Mucosa of gallbladder (tissue), 1 donor: ENCODE measurements around the gene ARL5C. TPM values are rescaled to one million over a fixed set of nuclear protein-coding genes. Genes with fewer than 3 reads are reported as not detected.
A peak's percentile ranks its signal among the peaks of the same experiment; 100 is the strongest.

Source experiments
- DNase-seq: peaks from one replicate; pipeline ENCODE4 v3.0.0-alpha.2; 2020; ENCODE audit warnings: low spot score
- total RNA-seq: library from RNA; stranded (reverse); gene quantifications from one replicate; pipeline ENCODE4 v1.2.1, GENCODE V29; 2021
- donor health status: DM: no; HTN: no; CAD: no.

The ARL5C gene, protein sequence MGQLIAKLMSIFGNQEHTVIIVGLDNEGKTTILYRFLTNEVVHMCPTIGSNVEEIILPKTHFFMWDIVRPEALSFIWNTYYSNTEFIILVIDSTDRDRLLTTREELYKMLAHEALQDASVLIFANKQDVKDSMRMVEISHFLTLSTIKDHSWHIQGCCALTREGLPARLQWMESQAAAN
- total RNA-seq: not detected

DNA sequence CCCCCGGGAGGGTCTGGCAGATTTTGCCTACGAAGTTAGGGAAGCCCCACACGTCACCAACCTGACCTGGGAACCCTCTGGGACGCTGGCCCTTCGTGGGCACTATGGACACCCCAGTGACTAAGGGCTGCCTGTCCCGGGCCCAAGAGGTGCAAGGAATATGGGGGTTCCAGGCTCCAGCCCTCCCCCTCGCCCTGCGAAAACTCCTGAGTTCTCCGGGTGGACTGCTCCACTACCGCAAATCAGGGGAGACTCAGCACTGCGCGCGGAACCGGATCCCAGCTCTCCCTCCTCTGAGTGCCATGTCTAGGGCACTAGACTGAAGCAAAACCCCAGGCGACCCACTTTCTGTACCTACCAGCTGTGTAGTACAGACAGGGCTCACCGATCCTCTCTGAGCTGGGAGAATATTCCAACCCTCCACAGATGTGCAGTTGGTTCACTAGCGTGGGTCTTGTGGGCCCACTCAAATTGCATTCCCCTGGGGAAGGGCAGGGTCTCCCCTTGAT, at the start of gene ARL5C:
ARL5C (minus strand) TSS at position 321 of the 509 bp plus-strand sequence. CDS start 401 bp downstream, outside the sequence.
- DNase-seq: no peak

DNA sequence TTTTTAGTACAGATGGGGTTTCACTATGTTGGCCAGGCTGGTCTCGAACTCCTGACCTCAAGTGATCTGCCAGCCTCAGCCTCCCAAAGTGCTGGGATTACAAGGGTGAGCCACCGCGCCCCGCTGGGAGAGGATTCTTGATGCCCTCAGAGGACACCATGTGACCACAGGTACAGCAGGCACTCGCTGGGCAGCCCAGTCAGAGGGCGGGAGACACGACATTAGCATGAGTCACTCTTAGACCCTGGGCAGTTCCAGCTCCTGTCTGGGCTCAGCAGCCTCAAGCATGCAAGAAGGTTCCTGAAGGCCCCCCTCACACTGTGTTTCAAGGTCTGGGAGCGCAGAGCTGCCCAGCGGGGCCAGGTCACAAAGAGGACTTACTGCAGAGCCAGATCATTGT, 47.9 kb upstream of the ARL5C start:
- no peak for DNase-seq

- DNase-seq: no peak
These were observed 47.0 kb upstream of the ARL5C start for GRCh38 chr17:39212841-39213480.

DNA sequence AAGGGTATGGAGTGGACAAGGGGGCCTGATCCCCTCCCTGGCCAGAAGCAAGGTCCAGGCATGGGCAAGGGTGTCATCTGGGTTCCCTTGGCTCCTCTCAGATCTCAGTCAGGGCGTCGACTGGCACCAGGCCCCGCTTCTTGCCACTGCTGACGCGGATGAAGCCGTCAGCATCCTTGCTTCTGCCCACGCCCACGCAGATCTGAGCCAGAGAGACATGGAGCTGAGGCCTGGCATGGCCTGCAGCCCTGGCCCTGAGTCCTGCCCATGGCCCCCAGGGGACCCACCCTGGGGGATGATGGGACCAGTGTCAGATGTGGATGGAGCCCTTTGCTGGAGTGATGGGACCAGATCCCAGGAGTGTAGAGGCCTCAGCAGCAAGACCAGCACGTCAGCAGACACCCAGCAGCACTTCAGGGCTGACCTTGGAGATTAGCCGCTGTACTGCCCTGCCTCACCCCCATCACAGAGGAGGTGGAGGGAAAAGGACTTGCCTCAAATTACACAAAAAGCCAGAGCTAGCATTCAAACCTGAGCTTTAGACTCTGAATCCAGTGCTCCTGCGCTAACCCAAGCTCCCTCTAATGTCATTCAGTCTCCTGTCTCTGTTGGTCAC, 46.3 kb upstream of the ARL5C start:
- DNase-seq: no peak

DNA sequence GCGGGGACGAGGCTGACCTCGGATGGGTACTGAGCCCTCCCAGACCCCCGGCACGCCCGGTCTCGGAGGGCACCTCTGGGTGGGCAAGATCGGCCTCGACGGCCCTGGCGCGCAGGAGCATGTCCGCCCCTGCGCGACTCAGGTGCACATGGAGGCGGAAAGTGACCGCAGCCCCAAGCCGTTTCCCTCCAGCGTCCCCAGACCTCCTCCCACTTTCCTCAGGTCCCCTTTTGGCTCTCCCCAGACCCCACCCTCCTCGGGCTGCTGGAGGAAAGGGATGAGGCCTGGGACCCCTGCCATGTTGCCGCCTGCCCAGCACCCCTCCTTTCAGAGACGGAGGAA, 44.1 kb upstream of the ARL5C start:
- DNase-seq: no peak

DNA sequence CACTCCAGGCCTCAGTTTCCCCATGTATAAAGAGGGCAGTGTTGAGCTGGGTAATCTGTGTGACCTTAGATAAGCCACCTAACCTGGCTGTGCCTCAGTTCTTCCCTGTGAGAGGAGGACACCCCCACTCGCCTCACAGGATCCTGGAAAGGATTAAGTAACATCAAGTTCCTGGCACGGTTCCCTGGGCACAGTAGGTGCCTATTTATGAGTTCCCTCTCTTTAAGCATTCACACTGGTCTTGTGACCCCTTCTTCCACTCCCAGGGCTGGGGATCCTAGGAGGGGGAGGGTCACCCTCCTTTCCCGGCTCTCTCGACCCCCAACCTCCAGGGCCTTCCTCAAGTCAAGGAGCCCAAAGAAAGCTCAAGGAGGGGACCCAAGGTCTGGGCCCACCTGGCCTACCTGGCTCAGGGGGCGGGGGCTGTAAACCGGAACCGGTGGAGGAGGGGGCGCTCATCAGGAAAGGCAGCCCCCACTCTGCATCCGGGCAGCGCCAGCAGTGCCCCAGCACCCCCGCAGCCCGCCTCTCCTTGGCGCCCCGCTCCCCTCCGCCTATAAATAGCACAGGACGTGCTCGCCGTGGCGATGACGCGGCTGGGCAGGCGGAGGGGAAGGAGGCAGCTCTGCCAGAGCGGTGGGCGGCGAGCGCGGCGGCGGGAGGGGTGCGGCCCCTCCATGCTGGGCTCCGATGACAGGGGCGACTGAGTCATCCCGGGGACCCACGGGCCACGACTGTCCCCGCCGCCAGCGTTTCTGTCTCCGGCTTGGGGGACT, 43.5 kb upstream of the ARL5C start:
- DNase-seq: peak; percentile 59

- DNase-seq: no peak
These were observed 42.9 kb upstream of the ARL5C start for GRCh38 chr17:39208893-39209292.

GRCh38 chr17:39208136-39208535, 42.2 kb upstream of the ARL5C start:
- DNase-seq: no peak

DNA sequence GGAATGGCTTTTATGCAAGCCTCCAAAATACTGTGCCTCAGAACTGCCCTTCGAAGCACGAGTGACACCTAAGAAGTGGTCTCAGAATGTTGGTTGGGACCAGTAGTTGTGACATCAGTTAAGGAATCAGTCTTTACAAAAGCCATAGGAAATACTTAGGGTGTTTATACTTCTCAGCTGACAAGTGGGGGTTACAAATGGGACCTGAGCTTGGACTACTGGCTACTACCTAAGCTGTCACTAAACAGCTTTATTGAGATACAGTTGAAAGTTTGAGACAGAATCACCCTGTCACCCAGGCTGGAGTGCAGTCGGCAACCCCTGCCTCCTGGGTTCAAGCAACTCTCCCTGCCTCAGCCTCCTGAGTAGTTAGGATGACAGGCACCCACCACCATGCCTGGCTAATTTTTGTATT, 39.2 kb upstream of the ARL5C start:
- DNase-seq: no peak

- DNase-seq: no peak
These were observed 38.3 kb upstream of the ARL5C start for GRCh38 chr17:39204245-39204644.

DNA sequence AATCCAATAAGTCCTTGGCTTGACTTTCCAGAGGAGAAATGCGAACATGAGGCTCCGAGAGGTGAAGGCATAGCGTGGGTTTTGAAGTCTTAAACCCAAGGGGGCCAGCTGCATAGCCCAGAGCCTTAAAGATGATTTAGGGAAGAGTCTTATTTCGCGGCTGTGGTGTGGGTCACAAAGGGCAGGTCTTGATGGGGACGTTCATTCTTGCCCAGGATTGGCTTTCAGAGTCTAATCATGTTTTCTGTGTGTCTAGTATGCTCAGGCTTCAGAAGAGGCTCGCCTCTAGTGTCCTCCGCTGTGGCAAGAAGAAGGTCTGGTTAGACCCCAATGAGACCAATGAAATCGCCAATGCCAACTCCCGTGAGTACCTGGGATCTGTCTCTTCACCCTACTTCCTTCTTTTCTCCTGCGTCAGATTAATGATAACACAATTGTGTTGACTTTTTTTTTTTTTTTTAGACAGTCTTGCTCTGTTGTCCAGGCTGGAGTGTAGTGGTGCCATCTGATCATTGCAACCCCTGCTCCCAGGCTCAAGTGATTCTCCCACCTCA, 35.1 kb upstream of the ARL5C start:
- no peak for DNase-seq

DNA sequence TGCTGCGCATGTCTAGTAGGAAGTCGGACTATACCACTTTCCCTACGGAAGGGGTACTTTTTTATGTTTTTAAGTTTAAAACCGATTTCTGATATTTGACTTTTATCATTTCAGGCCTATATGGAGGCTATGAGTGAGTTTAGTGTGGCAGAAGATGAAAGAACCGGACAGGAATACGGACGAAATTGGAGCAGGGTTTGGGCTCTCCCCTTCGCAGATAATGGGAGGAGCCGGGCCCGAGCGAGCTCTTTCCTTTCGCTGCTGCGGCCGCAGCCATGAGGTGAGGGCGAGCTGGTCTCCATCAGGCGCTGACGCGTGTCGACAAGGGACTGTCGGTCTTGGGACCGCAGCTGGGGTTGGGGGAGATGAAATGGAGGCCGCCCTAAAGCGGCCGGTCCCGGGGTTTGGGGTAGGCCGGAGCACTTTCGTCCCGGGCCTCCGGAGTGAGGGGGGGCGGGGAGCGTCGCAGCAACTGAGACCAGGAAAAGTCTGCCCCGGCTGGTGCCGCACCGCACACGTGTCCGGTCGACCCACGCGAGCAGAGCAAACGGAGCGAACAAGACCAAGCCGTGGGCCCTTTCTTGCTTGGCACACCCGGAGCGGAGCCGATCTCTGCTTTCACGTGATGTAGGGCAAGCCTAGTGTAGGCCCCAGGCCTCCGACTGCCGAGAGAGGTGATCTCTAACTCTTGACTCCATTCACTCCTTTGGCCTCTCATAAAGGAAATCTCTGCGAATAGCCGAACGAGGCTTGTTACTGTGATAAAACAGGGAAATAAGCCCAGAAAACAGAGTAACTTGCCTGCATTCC, 34.3 kb upstream of the ARL5C start, which contains the start of gene RPL19:
RPL19 (plus strand) TSS at position 214 of the 810 bp plus-strand sequence; CDS start at position 276, 62 bp downstream.
- peak; percentile 72 for DNase-seq

DNA sequence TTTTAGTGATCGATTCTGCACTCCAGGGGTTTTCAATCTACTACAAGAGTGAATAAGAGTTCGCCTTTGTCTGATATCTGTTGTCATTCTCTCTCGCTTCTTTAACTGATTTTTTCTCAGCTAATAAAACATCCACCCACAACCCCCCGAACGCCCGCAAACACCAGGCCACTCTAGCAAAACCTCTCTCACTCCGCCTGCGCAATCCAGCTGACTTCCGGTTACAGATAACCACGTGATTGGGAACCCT, 33.8 kb upstream of the ARL5C start:
- peak; percentile 93 for DNase-seq

- DNase-seq: no peak
These were observed 32.2 kb upstream of the ARL5C start for GRCh38 chr17:39198186-39198566.

DNA sequence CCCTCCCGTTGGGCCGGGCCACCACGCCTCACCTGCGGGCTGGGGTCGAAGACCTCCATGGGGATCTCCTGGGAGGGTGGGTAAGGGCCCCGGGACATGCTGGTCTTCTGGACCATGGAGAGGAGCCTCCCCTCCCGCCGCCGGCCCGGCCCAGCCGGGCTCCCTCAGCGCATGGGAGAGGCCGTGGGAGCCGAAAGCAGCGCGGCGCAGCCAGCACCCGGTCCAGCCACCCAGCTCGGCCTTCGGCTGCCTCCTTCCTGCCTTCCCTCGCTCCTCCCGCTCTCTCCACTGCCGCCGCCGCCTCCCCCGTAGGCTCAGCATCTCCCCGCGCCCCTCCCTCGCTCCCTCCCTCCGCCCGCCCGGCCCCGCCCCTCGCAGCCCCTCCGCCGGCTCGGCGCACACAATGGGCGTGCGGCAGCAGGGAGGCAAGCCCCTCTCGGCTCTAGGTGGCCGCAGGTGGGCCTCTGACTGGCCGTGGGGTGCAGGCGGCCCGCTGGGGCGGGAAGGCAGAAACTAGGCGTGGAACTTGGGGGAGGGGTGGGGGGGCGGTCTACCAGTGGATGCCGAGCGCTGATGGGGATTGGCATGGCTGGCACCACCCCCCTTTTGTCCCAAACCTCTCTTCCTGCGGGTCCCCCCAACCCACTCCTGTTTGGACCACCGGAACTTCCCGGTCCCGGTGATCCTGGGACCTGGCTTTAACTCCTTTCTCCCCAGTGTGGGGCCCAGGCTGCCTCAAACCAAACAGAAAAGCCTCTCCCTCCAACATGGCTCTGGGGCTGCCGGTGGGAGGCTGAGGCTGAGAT, 31.6 kb upstream of the ARL5C start, which contains the start of gene CACNB1:
CACNB1 (minus strand) TSS at position 290 of the 806 bp plus-strand sequence; CDS start at position 116, 174 bp downstream.
- peak; percentile 60 for DNase-seq

DNA sequence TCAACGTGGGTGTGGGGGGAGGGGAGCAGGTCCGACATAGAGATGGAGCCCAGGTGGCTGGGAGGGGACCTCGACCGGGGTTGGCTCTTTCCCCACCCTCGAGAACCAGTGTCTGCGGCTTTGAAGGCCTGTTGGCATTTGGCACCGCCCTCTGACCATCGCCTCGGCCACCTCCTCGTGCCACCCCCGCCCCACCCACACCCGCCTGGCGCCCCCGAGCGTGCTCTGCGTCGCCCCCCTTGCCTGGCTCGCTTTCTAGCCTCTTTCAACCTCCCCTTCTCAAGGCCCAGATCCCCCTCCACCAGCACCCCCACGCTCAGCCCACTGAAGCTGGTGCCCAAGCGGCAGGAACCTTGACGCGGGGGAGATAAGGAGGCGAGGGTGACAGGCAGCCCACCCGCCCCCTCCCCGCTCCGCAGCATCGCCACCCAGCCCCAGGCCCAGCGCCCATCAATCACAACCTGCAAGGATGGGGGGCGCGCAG, 30.9 kb upstream of the ARL5C start:
- DNase-seq: no peak

DNA sequence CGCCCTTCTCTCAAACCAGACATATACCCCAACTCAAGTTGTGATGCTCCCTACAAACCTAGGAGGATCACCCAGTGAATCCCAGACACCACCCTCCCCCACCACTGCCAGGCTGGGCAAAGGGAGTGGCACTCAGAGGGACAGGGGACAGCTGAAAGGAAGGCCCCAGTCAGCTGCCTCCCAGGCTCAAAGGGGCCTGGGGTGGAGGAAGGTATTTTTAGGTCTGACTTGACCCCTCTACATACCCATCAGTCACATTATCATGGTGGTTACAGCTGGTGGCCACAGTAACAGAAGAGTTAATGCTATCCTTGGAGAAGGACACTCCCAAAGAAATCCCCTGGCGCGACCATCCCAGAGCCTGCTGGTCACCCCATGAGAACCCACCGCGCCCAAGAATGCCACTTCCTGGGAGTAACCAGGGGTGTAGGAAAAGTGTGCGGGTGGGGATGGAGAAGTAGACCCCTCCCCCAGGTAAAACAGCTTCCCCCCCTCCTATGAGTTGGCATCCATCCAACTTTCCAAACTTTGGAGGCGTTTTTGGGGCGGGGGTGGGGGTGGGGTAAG, 30.4 kb upstream of the ARL5C start:
- no peak for DNase-seq

DNA sequence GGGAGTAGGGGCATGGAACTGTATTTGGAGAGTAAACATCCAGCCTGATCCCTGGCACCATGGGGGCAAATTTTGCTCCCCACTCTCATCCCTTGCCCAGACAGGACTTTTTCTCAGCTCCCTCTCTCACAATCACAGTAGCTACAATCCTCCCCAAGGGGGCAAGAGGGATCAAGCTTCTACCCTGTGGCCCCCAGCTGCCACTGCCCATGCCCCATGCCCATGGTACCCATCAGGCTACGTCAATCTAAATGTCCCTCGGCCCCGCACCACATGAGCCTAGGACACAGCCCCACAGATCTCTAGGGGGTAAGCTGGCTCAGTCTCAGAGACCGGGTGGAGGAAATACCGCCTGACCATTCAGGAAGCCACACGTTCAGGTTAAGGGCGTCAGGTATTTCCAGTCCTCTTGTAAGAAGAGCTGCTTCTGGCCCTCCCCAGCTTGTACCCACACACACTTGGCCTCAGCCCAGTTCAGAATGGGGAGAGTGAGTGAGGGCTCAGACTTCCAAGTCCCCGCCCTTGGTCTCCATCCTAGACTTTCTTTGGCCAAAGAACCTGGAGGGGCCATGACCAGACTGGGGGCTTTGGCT, 29.7 kb upstream of the ARL5C start:
- DNase-seq: no peak

DNA sequence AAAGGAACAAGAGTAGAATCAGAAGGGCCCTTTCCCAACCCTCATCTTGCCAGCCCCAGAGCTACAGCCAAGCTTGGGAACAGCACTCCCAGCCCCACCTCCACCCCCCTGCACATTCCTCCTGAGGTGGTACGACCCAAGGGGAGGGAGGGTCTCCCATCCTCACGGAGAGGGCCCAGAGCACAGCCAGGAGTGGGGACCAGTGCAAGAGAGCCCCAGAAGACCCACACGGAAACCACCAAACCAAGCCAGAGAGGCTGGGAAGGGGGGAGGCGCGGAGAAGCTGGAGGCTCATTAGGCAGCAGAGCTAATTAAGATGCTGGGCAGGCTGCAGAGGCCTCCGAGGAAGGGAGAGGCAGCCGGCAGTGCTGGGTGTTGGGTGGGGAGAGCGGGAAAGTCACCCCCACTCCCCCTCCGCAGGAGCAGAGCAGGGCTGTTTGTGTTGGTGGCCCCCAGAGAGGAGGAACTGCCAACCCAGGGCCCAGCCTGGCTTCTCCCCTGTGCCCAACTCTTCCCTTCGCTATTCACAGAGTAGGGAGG, 29.1 kb upstream of the ARL5C start:
- no peak for DNase-seq
